GM18508 (cell line): ENCODE results near the gene CD8B.

Experiments
- ATAC-seq: cut with Tn5 transposase; IDR thresholded peaks from one replicate; pipeline ENCODE4 v1.9.1; 2021; ENCODE audit warnings: moderate number of reproducible peaks; ENCODE audit not compliant: insufficient read depth, unreplicated experiment

The CD8B gene

DNA sequence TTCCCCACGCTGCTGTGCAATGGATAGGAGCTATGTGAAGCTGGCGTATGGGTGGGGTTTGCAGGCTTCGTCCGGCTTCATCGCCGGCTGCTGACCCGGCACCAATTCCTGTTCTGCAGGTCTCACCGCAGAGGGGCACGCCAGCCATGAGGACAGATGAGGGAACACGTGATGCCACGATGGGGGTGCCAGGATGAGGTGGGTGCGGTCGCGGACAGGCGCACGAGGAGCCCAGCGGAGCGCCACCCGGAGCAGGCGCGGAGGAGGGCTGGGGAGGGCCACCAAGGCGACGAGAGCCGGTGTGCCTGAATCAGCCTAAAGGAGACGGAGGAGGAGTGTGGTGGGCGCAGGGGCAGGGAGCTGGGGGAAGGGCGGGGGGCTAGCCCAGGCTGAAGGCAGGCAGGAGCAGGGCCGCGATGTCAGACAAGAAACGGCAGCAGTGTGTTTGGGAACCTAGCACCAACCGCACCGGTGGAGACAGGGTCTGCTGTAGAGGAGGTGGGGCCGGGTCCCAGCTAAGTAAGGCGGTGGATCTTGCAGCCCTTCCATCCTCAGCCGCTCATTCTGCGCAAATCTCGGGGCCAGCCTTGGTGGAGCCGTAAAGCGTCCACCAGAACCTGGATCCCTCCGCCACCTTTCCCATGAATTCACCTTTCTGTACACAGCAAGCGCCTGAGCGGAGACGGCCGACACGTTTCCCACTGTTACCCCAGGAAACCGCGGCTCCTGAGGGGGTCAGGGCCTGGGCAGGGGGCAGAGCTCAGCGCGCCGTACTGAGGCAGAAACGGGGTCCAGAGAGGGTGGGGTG, 54.0 kb downstream of the CD8B start:
- ATAC-seq: no peak

DNA sequence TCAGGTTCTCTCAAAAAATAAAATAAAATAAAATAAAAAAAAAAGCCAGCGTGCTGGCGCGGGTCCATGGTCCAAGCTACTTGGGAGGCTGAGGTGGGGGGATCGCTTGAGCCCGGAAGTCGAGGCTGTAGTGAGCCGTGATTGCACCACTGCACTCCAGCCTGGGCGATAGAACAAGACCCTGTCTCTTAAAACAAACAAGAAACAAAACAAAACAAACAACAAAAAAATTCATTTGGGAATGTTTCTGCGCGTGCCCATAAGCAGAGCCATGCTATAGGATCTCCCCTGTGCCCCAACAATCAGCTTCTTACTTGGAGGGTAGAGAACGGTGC, 54.6 kb downstream of the CD8B start:
- ATAC-seq: no peak

DNA sequence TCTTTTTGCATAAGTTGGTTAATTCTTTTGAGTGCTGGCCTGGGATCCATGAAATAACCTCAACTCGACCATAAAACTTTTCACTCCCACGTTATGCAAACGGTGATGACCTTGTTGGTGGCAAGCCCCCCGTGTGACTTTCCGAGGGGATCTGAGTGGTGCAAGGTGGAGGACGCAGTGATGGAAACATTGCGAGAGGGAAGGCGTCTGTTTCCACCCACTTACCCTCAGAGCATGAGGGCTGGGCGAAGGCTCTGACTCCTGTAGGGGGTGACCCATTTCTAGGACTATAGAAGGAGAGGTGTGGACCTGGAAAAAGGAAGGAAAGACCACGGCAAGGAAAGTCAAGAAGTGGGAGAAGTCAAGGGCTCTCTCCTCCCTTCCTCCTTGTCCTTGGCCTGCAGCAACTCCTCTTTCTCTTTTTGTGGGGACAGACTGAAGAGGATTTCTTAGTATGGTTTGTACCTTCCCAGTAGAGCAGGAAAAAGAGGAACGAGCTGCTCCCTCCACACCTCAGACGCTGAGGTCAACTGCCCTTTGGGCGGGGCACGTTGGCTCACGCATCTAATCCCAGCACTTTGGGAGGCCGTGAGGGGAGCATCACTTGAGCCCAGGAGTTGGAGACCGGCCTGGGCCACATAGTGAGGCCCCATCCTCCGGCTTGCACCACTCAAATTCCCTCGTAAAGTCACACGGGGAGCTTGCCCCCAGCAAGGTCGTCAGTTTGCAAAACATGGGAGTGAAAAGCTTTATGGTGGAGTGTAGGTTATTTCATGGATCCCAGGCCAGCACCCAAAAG, 55.4 kb downstream of the CD8B start:
- ATAC-seq: no peak

DNA sequence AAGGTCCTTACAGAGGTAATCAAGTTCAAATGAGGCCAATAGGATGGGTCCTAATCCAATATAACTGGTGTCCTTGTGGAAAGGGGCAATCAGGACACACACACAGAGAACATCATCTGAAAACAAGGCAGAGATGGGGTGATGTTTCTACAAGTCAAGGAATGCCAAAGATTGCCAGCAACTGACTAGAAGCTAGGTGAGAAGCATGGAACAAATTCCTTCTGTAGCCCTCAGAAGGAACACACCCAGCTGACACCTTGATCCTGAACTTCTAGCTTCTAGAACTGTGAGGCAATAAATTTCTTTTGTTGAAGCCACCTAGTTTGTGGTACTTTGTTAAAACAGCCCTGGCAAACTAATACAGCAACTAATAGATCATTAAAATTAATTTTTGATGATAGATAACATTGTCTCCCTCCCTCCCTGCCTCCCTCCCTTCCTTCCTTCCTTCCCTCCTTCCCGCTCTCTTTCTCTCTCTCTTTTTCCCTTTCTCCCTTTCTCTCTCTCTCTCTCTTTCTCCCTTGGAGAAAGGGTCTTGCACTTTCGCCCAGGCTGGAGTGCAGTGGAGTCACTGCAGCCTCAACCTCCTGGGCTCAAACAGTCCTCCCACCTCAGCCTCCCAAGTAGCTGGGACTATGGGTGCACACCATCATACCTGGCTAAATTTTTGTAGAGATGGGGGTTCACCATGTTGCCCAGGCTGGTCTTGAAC, 60.7 kb downstream of the CD8B start:
- ATAC-seq: no peak

DNA sequence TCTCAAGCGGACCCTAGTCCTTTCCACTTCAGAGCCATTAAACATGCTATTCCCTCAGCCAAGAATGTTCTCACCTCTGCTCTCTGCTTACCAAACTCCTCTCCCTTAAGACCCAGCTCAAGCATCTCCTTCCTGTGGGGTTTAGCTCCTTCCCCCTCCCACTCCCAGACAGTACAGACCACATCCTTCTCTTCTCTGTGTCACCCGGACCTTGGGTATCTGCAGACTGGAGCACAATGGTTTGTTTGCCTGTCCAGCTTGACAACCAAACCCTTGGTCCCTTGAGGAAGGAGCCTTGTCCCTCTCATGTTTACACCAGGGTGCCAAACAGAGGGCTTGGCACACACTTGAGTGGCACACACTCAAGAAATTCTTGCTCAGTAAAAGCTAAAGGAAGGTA, 66.8 kb downstream of the CD8B start:
- no peak for ATAC-seq

DNA sequence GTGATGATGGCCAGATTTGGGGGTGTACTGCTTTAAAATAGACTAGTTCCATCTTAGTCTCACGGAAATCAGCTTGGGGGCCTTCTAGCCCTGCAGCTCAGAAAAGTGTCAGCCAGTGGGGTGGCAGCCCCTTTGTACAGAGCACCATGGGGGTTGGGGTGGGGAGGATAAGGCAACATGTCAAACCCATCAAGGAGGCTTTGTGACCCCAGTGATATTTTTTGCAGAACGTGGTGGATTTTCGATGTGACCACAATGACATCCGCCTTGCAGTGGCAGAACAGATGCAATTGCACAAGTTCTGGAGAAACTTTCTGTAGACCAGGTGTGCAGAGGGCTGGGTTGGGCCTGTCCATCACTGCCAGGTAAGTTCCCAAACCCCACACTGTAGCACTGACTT, 67.9 kb downstream of the CD8B start:
- no peak for ATAC-seq

DNA sequence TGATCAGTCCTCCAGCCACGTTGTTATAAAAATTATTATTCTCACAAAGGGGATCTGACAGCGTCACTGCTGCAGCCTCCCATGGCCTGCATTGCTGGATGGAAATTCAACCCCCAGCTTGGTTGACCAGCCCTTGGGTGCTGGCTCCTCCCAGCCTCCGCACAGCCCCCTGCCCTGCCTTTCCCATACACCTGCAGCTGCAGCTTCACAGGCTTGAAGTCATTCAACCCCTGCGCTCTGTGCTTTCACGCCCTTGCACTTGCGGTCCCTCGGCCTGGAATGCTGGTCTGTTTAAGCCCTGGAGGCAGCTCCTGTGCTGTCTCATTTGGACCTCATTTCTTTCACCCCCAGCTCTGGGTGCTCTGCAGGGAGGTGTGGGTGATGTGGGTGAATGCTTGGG, 70.1 kb downstream of the CD8B start:
- ATAC-seq: no peak

DNA sequence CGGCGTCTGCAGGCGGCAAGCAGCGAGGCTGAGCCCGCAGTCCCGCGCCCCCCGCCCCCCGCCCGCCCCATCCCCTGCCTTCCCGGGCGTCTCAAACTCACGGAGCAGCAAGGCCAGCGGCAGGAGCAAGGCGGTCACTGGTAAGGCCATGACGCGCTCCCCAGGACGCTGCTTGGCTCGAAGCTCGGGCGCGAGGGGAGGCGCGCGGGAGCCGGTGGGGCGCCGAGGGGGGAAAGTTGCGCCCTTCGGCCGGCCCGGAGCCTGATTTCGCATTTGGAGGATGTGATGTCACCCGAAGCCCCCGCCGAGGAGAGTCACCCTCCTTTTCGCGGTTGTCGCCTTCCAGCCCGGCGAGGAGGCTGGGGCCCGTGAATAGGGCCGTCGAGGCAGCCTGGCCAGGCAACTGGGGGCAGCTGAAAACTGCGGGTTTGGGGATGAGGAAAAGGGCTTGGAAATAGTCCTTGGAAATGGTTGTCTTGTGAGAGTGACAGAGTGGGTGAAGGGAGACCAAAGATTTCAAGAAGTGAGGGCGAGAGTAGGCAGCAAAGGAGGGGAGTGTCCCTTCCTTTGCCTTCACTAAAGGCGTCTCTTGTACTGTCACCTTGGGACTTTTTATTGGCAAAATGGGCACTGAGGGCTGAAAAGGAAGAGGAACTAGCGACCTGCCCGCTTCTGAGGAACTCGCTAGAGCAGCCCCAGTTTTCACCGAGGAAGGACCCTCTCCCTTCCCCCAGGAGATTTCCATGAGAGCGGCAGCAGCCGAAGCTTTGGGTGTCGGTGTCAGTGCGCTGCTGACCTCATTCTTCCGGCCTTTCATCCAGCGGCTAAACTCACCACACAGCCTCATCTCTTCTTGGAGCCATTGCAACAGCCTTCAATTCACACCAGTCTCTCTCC, 70.8 kb downstream of the CD8B start, which contains the start of gene CD8A:
Gene CD8A, minus strand, starts transcription at position 238 of the 897 bp plus-strand sequence. Its CDS starts 88 bp downstream, at position 150.
- no peak for ATAC-seq

DNA sequence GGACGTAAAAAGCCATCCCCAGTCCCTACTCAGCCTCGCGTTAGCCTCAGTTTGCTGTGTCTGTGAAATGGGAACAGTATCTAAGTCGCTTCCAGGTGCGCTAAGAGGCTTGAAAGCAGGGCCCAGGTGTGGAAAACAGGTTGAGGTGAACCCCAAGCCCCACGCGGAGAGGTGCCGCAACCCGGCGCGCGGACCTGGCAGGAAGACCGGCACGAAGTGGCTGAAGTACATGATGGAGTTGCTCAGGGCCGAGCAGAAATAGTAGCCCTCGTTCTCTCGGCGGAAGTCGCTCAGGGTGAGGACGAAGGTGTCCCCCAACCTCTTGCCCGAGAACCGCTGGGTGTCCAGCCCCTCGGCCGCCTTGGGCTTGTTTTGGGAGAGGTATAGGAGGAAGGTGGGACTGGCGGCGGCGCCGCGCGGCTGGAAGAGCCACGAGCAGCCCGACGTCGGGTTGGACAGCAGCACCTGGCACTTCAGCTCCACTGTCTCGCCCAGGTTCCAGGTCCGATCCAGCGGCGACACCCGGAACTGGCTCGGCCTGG, 71.5 kb downstream of the CD8B start:
- no peak for ATAC-seq

DNA sequence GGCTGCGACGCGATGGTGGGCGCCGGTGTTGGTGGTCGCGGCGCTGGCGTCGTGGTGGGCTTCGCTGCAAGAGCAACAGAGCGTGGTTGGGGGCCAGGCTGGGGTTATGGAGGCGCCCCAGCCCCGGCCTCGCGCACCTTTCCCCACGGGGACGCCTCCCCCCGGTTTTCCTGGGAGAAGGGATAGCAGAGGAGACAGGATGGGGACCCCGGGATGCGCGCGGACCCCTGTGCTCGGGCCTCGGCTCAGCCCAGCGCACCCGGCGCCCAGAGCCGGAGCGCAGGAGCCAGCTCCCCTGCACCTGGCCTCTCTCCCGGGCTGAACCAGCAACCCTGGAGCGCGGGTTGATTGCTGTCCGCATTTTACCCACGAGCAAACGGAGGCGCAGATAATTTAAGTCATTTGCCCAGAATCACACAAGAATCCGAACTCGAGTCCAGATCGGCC, 72.0 kb downstream of the CD8B start:
- ATAC-seq: no peak

DNA sequence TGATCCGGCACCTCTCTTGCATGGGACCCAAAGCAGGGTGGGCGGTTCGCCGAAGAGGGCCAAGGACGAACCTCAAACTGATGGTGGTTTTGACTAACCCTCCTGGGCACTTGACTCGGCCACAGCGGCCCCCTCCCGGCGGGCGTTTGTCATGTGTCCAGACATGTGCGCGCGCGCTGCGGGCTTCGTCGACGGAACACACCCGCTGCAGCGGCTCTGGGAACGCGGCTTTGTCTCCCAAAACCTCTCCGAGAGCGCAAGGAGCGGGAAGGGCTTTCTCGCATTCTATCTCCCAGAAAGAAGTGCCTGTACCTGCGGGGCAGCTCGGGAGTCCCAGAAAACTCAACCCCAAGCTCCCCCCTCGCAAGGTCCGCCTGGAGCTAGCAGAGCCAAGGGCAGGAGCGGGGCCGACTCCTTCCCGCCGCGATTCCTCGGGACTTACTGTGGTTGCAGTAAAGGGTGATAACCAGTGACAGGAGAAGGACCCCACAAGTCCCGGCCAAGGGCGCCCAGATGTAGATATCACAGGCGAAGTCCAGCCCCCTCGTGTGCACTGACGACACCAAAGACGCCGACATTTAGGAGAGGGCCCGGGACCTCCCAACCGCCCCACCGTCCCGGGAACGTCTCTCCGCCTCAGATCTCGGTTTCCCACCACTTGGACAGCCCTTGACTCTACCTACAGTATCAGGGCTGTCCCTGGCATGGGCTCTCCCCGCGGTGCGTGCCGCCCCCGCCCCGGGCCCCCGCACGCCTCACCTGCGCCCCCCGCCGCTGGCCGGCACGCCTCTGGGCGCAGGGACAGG, 72.6 kb downstream of the CD8B start:
- no peak for ATAC-seq

DNA sequence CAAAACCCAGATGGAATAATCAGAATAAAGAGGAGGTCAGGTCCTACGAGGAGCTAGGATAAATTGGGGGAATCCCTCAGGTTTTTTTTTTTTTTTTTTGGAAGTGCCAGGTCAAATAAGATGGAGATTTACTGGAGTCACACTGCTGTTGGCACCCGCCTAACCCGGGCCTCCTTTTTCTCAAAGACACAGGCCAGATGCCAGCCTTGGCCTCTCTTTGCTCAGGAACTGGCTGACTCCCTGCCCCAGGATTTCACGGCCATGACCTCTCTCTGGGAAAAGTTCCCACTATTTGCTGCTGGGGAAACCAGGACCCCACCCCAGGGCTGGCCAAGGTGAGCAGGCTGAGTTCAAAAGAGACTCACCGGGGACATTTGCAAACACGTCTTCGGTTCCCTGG, 73.5 kb downstream of the CD8B start:
- ATAC-seq: no peak

DNA sequence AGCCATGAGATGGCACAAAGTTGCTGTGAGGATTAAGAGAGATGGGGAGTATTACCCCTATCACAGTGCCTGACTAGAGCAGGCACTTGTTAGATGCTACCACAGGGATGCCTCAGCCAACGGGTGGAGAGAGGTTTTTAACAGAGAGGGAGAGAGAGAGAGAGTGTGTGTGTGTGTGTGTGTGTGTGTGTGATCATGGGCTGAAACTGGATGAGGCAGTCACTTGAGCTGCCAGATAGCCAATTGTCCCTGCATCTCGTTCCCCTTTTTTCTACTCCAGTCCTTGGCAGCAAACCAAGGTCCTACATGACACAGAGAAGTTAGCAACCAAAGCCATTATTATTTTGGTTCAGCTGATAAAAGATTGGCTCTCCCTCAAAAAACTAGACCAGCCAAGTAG, 74.0 kb downstream of the CD8B start:
- ATAC-seq: no peak

DNA sequence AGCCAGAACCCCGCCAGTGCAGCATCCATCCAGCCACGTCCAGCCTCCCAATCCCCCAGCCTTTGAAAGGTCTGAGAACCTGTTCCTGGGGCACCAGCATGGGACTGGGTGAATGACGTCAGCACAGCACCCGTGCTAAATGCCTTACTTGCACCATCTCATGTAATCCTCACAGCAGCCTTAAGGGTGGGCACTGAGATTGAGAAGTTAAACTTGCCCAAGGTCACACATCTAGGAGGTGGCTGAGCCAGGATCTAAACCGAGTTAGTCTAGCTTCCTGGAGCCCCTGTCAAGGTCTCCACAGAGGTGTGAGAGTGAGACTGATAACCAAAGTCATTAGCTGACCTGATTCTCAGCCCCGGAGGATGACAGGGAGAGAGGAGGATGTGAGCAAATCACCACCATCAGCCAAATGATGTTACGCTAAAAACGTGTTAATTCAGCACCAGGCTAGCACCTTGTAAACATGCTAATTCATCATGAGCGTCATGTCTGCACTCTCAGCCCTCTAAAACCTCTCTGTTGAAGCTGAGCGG, 75.6 kb downstream of the CD8B start:
- no peak for ATAC-seq

DNA sequence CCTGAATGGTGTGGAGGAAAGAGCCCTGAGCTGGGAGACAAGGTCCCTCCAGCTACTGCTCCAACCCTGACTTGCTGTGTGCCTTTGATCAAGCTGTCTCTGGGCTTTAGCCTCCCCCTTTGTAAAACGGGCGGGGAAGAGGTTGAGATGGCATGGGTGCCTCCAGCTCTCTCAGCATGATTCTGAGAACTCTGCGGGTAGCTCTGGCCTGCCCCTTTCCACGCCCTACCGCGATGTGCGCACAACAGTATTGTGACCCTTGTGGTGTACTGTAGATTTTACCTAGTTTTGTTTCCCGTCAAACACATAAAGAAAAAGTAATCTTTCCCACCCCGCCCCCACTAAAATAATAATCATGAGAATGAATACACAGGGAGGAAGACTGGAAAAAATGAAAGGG, 76.2 kb downstream of the CD8B start:
- no peak for ATAC-seq

DNA sequence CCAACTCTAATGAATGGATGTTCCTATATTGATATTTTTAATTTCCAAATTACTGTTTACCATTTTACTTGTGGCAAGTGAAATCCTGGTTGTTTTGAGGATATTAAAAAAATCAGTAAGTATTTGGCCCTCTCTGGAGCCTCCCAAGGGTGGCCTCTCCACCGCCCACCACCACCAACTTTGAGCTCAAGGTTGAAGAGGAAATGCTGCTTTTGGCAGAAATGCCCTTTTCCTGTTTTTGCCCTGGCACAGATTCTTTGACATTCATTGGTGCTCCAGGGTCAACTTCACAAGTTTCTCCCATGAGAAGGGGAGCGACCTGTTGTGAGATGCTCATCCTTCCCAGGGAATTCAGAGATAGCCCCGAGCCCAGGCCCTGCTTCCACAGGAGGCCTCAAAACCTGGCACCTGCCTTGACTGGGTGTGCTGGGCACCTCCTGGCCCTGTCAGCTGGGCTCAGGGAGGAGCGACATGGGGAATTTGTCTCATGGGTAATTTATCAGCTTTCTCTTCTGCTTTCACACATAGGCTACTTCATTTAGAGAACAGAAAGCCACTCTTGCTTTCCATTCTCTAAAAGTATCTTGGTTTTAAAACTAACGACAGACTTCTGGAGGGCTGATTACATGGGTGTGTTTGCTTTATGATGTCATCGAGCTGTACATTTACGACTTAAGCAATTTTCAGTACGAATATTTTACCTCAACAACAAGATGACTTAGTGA, 77.9 kb downstream of the CD8B start:
- peak; percentile 98 for ATAC-seq

DNA sequence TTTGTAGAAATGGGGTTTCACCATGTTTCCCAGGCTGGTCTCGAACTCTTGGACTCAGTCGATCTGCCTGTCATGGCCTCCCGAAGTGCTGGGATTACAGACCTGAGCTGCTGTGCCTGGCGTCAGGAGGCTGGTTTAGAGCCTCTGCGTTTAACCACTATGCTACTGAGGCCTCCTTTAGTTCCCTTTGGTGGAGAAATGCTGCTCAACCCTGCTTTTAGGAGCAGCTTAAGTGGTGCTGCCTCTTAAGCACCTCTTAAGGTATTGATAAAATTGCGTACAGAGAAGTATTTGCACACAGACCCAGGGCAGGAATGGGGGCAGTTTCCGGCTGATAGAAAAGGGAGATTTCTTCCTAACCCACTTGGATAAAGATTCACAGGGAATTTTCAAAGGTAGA, 78.9 kb downstream of the CD8B start:
- no peak for ATAC-seq

DNA sequence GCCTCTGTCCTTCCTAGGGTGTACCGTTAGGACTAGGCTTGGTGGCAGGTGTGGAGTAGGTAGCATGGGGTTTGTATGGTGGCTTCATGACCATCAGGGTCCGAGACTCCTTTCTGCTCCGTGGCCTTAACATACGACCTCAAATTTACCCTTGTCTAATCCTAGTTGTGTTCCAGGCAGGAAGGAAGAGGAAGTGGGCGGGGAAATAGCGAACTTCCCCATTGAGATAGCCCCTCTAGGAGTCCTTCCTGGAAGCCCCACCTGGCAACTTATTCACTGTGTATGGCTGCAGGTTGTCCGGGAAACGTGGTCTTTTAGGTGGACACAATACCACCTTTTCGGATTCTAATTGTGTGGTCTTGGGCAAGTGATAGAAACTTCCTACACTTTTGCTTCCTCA, 80.3 kb downstream of the CD8B start:
- ATAC-seq: no peak
